CD14-positive monocyte (primary cell): ENCODE measurements around the gene TFPI. TPM values are rescaled to one million over a fixed set of nuclear protein-coding genes. Genes with fewer than 3 reads are reported as not detected.

ENCODE experiments used
- DNase-seq, 3 donors: peaks; one replicate each; pipeline ENCODE4 v3.0.0-alpha.2; 2011 to 2022
- H2AFZ ChIP-seq: 2 replicates; pipeline ENCODE4 v1.6.0; 2012; ENCODE audit warnings: mild to moderate bottlenecking, low read depth, low read length, inconsistent platforms; ENCODE audit not compliant: insufficient read depth, poor library complexity, severe bottlenecking
- H3K27ac ChIP-seq, 2 donors: 1 replicate in 1 of 2; 2 replicates in 1 of 2; pipeline ENCODE4 v1.5.1; 2012 to 2013; ENCODE audit warnings: low read length in 2 of 2, control low read depth in 1 of 2, inconsistent platforms in 1 of 2, low read depth in 1 of 2, mild to moderate bottlenecking in 1 of 2
- H3K27me3 ChIP-seq, 2 donors: one replicate each; pipeline versions ENCODE4 v1.6.0 to v1.6.1; 2011 to 2013; ENCODE audit warnings: low read length in 2 of 2; ENCODE audit not compliant: control insufficient read depth in 2 of 2, insufficient read depth in 2 of 2
- H3K36me3 ChIP-seq, 2 donors: replicated peaks in 1 of 2; 1 replicate in 1 of 2; 2 replicates in 1 of 2; pipeline versions ENCODE4 v1.5.1 to v1.6.1; 2012 to 2013; ENCODE audit warnings: low read length in 2 of 2, control low read depth in 1 of 2, inconsistent platforms in 1 of 2, mild to moderate bottlenecking in 1 of 2; ENCODE audit not compliant: insufficient read depth in 2 of 2, control insufficient read depth in 1 of 2
- H3K4me1 ChIP-seq, 2 donors: 1 replicate in 1 of 2; 2 replicates in 1 of 2; pipeline versions ENCODE4 v1.5.1 to v1.6.1; 2012 to 2013; ENCODE audit warnings: low read length in 2 of 2, control low read depth in 1 of 2, inconsistent platforms in 1 of 2, mild to moderate bottlenecking in 1 of 2, moderate library complexity in 1 of 2; ENCODE audit not compliant: insufficient read depth in 2 of 2, control insufficient read depth in 1 of 2
- H3K4me2 ChIP-seq: replicated peaks from 2 replicates; pipeline ENCODE3; 2012; ENCODE audit warnings: low read length, moderate library complexity, mild to moderate bottlenecking; ENCODE audit not compliant: poor library complexity, severe bottlenecking; ENCODE audit errors: extremely low read depth
- H3K4me3 ChIP-seq, 3 experiments: fragments of 200-600 bp in 1 of 3; sonication (generic) in 1 of 3; replicated peaks in 1 of 3; 1 replicate in 2 of 3; 2 replicates in 1 of 3; pipeline ENCODE4 v1.5.1; 2011 to 2013; ENCODE audit warnings: low read length in 3 of 3, mild to moderate bottlenecking in 3 of 3, control low read depth in 2 of 3, low read depth in 2 of 3, inconsistent platforms in 1 of 3, moderate library complexity in 1 of 3
- H3K79me2 ChIP-seq: 2 replicates; pipeline ENCODE4 v1.6.0; 2012; ENCODE audit warnings: mild to moderate bottlenecking, control low read depth, inconsistent platforms, low read length, moderate library complexity; ENCODE audit not compliant: insufficient read depth
- H3K9ac ChIP-seq: 2 replicates; pipeline ENCODE4 v1.6.0; 2017; ENCODE audit warnings: low read length, mild to moderate bottlenecking; ENCODE audit not compliant: insufficient read depth, poor library complexity, severe bottlenecking
- H3K9me3 ChIP-seq, 2 donors: replicated peaks in 1 of 2; 1 replicate in 1 of 2; 2 replicates in 1 of 2; pipeline versions ENCODE4 v1.5.1 to v1.6.1; 2012 to 2013; ENCODE audit warnings: low read length in 2 of 2, control low read depth in 1 of 2; ENCODE audit not compliant: control insufficient read depth in 1 of 2, insufficient read depth in 1 of 2
- H4K20me1 ChIP-seq: 2 replicates; pipeline ENCODE4 v1.6.0; 2012; ENCODE audit warnings: mild to moderate bottlenecking, low read length, control low read depth, moderate library complexity; ENCODE audit not compliant: insufficient read depth
- H3K27ac Mint-ChIP-seq, 7 donors: one replicate each; pipeline ENCODE4 v1.8.0; 2020; ENCODE audit warnings: mild to moderate bottlenecking in 7 of 7, mixed read lengths in 7 of 7, moderate library complexity in 6 of 7, inconsistent platforms in 2 of 7
- H3K27me3 Mint-ChIP-seq, 3 donors: one replicate each; pipeline ENCODE4 v1.8.0; 2021 to 2022; ENCODE audit warnings: low read depth in 3 of 3, mild to moderate bottlenecking in 3 of 3, mixed read lengths in 3 of 3, moderate library complexity in 3 of 3, inconsistent platforms in 1 of 3
- H3K36me3 Mint-ChIP-seq, 2 donors: one replicate each; pipeline ENCODE4 v1.8.0; 2020; ENCODE audit warnings: mixed read lengths in 2 of 2, inconsistent platforms in 1 of 2, mild to moderate bottlenecking in 1 of 2
- H3K4me1 Mint-ChIP-seq: one replicate; pipeline ENCODE4 v1.8.0; 2020; ENCODE audit warnings: mild to moderate bottlenecking, mixed read lengths
- H3K4me3 Mint-ChIP-seq, 2 donors: one replicate each; pipeline ENCODE4 v1.8.0; 2020; ENCODE audit warnings: mild to moderate bottlenecking in 2 of 2, mixed read lengths in 2 of 2, moderate library complexity in 1 of 2
- H3K9me3 Mint-ChIP-seq, 7 donors: one replicate each; pipeline ENCODE4 v1.8.0; 2020 to 2022; ENCODE audit warnings: mixed read lengths in 7 of 7, mild to moderate bottlenecking in 6 of 7, moderate library complexity in 6 of 7, inconsistent platforms in 2 of 7
- CTCF ChIP-seq: fragments of 200-600 bp; IDR thresholded peaks from one replicate; pipeline ENCODE4 v1.8.0; 2022; ENCODE audit warnings: antibody characterized with exemption, mild to moderate bottlenecking
- intact Hi-C, 2 donors: fragments of 100-400 bp; cut with micrococcal nuclease; formaldehyde crosslinking; loops; one replicate each; pipeline versions ENCODE4 v1.15.0 to v1.15.1; 2023
- polyA plus RNA-seq, 3 donors: library from polyadenylated mRNA; depleted of rRNA in 1 of 3; unstranded in 2 of 3; stranded (reverse) in 1 of 3; fragments of 300-500 nt in 2 of 3; fragments of >200 nt in 1 of 3; fragmentation: Illumina TruSeq in 2 of 3; gene quantifications; 1 replicate in 2 of 3; 2 replicates in 1 of 3; pipeline ENCODE4 v1.2.3, GENCODE V29; 2012 to 2021

Gene TFPI
- polyA plus RNA-seq, 3 donors, result 0.46 TPM; not detected in 2

GRCh38 chr2:187431911-187432310 is 122.3 kb downstream of the TFPI start:
- no peak for DNase-seq
- Histone ChIP-seq H3K36me3 (no peaks in the 10 kb centered on the region), H3K27me3 (no peaks in the 10 kb centered on the region), H3K9ac (no peak overlapping the region), H3K79me2 (no peaks in the 10 kb centered on the region), H3K9me3 (no peaks in the 10 kb centered on the region), H2AFZ (no peak overlapping the region), H3K4me3 (no peak overlapping the region), H3K4me1 (no peaks in the 10 kb centered on the region), H4K20me1 (no peaks in the 10 kb centered on the region), H3K27ac (no peak overlapping the region), H3K4me2 (no peak overlapping the region)
- TF ChIP-seq CTCF, result no peak
- H3K27ac Mint-ChIP-seq, result peak overlapping the region in 1 of 7 donors; percentile 12
- peaks cover 7% of the 10 kb centered on the region for H3K4me1 Mint-ChIP-seq
- H3K27me3 Mint-ChIP-seq, result peaks cover 0 to 2% (median 0%) of the 10 kb centered on the region in 3 donors
- H3K4me3 Mint-ChIP-seq, result no peak overlapping the region
- intact Hi-C loops, result no loop called here
- H3K9me3 Mint-ChIP-seq, result peaks cover 0 to 3% (median 0%) of the 10 kb centered on the region in 7 donors
- peaks cover 0 to 2% of the 10 kb centered on the region in 2 donors for H3K36me3 Mint-ChIP-seq

GRCh38 chr2:187429989-187430388 is 124.2 kb downstream of the TFPI start:
- Mint-ChIP-seq H3K4me3 (no peak overlapping the region), H3K27me3 (peaks cover 0 to 2% (median 0%) of the 10 kb centered on the region in 3 donors), H3K9me3 (peaks cover 0 to 3% (median 0%) of the 10 kb centered on the region in 7 donors), H3K4me1 (peaks cover 9% of the 10 kb centered on the region), H3K27ac (no peak overlapping the region), H3K36me3 (peaks cover 0 to 2% of the 10 kb centered on the region in 2 donors)
- Histone ChIP-seq H2AFZ (no peak overlapping the region), H3K79me2 (no peaks in the 10 kb centered on the region), H3K9me3 (no peaks in the 10 kb centered on the region), H3K4me2 (no peak overlapping the region), H4K20me1 (no peaks in the 10 kb centered on the region), H3K4me3 (no peak overlapping the region), H3K4me1 (no peaks in the 10 kb centered on the region), H3K36me3 (no peaks in the 10 kb centered on the region), H3K27me3 (no peaks in the 10 kb centered on the region), H3K9ac (no peak overlapping the region), H3K27ac (no peak overlapping the region)
- intact Hi-C loops, result no loop called here
- TF ChIP-seq CTCF, result no peak
- no peak for DNase-seq
